Measurements from ENCODE around the gene TCHP. TPM values are rescaled to one million over a fixed set of nuclear protein-coding genes. Genes with fewer than 3 reads are reported as not detected.

Gene TCHP
- total and polyA plus RNA-seq, 2 of the 13 experiments (the other 11 are each of a cell fraction or from before 2014, with no cell fraction given), result 6.7 to 12.2 TPM

DNA sequence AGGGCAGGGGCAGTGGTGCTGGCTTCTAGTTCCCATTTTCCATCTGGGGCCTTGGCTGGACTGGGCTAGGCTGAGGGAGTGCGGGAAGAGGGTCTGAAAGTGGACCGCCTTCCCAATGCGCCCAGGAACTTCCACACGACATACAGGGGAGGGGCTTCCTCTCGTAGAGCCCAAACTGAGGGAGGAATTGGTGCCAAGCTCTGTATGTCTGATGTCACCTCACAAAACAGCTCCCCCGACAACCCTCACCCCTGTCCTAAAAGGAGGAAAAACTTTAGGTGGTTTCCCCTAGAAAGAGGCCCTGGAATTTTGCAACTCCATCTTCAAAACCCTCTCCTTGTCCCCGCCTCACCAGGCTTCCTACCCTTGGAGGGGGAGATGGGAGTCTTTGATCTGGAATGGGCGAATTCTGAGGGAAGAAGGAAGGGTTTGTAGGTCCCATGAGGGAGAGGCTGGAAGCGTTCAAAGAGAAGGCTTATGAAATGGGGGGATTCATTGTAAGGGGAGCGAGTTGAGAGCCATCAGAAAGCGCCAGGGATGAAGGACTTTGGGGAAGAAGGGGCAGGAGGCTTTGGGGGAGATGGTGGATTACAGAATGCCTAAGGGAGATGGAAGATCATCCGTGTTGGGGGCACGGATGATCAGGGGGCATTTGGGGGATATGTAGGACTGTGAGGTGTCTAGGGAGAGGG, 20.6 kb upstream of the TCHP start:
- WGBS (ENCODE audit: low lambda C conversion rate), result under 1% methylated on average over 8 of the region's 13 CpGs
- ATAC-seq (peak; percentile 14; the same call in 2 of the 3 replicates), FAIRE-seq (no peak), DNase-seq (ENCODE audit: low spot score) (no peak)
- Histone ChIP-seq H3K4me1 (ENCODE audit: insufficient read depth, low read length) (peaks cover 64% of the 10 kb centered on the region), H3K9me3 (ENCODE audit: low read length) (no peaks in the 10 kb centered on the region), H3K36me3 (replicated peaks in 1 of 2; ENCODE audit: control insufficient read depth in 1 of 2, insufficient read depth in 2 of 2, low read length in 2 of 2) (no peaks in the 10 kb centered on the region), H2AFZ (ENCODE audit: low read length) (peak overlapping the region; percentile 46), H4K20me1 (ENCODE audit: insufficient read depth, low read length) (no peaks in the 10 kb centered on the region), H3K27ac (ENCODE audit: extremely low read length, insufficient read depth, low read length) (no peak overlapping the region), H3K4me3 (replicated peaks in 1 of 3; ENCODE audit: insufficient read depth in 1 of 3, low read depth in 2 of 3, low read length in 3 of 3) (peak overlapping the region; percentile 70 to 92 (median 80)), H3K4me2 (ENCODE audit: low read depth, low read length) (peak overlapping the region; percentile 98), H3K27me3 (ENCODE audit: control insufficient read depth in 1 of 2, insufficient read depth in 2 of 2, low read length in 2 of 2) (peaks cover 0 to 9% of the 10 kb centered on the region in 2 experiments; a peak in 2 of 5 replicates), H3K9ac (ENCODE audit: insufficient read depth, low read depth, low read length) (peak overlapping the region; percentile 75), H3K79me2 (ENCODE audit: insufficient read depth, low read length) (peaks cover 7% of the 10 kb centered on the region)
- intact Hi-C loops (cut with micrococcal nuclease; ENCODE audit: unreplicated experiment) (loop anchor here (1.0 kb wide), 1 partner anchor 26 kb away; no protein-coding TSS in a partner anchor), in situ Hi-C loops (cut with HindIII; ENCODE audit: extremely low pct_ligation_motif_present, low pct_unique_long_range_greater_than_20kb) (loop anchor here (5.0 kb wide), 1 partner anchor 32 kb away; no protein-coding TSS in a partner anchor)
- no TSS peak for BruUV-seq (replicated peaks)
- CTCF ChIA-PET (ENCODE audit: low intra/inter-chr PET ratio, low total read pairs), result interaction anchor here (1.4 to 2.3 kb wide), 2 partner anchors 27 to 74 kb away, joined by 8 to 32 read pairs; no protein-coding TSS in a partner anchor
- POLR2A ChIA-PET, result interaction anchor here (1.6 kb wide), 1 partner anchor 15 kb away, joined by 6 read pairs; no protein-coding TSS in a partner anchor
- TF ChIP-seq, protein P1, sequence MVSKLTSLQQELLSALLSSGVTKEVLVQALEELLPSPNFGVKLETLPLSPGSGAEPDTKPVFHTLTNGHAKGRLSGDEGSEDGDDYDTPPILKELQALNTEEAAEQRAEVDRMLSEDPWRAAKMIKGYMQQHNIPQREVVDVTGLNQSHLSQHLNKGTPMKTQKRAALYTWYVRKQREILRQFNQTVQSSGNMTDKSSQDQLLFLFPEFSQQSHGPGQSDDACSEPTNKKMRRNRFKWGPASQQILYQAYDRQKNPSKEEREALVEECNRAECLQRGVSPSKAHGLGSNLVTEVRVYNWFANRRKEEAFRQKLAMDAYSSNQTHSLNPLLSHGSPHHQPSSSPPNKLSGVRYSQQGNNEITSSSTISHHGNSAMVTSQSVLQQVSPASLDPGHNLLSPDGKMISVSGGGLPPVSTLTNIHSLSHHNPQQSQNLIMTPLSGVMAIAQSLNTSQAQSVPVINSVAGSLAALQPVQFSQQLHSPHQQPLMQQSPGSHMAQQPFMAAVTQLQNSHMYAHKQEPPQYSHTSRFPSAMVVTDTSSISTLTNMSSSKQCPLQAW (CRISPR knock-in tag; IDR thresholded peaks at IDR 0.05), result no peak
- peak; percentile 34; the same call in 1 of the 2 replicates for TF ChIP-seq ZNF441 (CRISPR knock-in tag; IDR thresholded peaks at IDR 0.05; ENCODE audit: borderline replicate concordance)
- no peak for TF ChIP-seq SNRNP70 (IDR thresholded peaks at IDR 0.05; ENCODE audit: low read depth, low read length)
- no peak for TF ChIP-seq ZNF773 (CRISPR knock-in tag; IDR thresholded peaks at IDR 0.05; ENCODE audit: borderline replicate concordance)
- TF ChIP-seq FOXC1 (CRISPR knock-in tag; IDR thresholded peaks at IDR 0.05; ENCODE audit: borderline replicate concordance), result no peak
- TF ChIP-seq NBN (conservative IDR thresholded peaks at IDR 0.05), result no peak
- TF ChIP-seq, protein P2, sequence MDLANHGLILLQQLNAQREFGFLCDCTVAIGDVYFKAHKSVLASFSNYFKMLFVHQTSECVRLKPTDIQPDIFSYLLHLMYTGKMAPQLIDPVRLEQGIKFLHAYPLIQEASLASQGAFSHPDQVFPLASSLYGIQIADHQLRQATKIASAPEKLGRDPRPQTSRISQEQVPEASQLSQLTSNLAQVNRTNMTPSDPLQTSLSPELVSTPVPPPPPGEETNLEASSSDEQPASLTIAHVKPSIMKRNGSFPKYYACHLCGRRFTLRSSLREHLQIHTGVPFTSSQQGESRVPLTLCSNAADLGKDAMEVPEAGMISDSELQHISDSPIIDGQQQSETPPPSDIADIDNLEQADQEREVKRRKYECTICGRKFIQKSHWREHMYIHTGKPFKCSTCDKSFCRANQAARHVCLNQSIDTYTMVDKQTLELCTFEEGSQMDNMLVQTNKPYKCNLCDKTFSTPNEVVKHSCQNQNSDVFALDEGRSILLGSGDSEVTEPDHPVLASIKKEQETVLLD (CRISPR knock-in tag; IDR thresholded peaks at IDR 0.05; ENCODE audit: low read depth), result no peak
- no peak for TF ChIP-seq SPEN (CRISPR knock-in tag; IDR thresholded peaks at IDR 0.05; ENCODE audit: low read depth)
- TF ChIP-seq, protein P3, sequence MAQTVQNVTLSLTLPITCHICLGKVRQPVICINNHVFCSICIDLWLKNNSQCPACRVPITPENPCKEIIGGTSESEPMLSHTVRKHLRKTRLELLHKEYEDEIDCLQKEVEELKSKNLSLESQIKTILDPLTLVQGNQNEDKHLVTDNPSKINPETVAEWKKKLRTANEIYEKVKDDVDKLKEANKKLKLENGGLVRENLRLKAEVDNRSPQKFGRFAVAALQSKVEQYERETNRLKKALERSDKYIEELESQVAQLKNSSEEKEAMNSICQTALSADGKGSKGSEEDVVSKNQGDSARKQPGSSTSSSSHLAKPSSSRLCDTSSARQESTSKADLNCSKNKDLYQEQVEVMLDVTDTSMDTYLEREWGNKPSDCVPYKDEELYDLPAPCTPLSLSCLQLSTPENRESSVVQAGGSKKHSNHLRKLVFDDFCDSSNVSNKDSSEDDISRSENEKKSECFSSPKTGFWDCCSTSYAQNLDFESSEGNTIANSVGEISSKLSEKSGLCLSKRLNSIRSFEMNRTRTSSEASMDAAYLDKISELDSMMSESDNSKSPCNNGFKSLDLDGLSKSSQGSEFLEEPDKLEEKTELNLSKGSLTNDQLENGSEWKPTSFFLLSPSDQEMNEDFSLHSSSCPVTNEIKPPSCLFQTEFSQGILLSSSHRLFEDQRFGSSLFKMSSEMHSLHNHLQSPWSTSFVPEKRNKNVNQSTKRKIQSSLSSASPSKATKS (CRISPR knock-in tag; IDR thresholded peaks at IDR 0.05), result no peak
- TF ChIP-seq, protein P4, sequence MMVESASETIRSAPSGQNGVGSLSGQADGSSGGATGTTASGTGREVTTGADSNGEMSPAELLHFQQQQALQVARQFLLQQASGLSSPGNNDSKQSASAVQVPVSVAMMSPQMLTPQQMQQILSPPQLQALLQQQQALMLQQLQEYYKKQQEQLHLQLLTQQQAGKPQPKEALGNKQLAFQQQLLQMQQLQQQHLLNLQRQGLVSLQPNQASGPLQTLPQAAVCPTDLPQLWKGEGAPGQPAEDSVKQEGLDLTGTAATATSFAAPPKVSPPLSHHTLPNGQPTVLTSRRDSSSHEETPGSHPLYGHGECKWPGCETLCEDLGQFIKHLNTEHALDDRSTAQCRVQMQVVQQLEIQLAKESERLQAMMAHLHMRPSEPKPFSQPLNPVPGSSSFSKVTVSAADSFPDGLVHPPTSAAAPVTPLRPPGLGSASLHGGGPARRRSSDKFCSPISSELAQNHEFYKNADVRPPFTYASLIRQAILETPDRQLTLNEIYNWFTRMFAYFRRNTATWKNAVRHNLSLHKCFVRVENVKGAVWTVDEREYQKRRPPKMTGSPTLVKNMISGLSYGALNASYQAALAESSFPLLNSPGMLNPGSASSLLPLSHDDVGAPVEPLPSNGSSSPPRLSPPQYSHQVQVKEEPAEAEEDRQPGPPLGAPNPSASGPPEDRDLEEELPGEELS (CRISPR knock-in tag; IDR thresholded peaks at IDR 0.05), result no peak
- no peak for TF ChIP-seq ZNF556 (CRISPR knock-in tag; IDR thresholded peaks at IDR 0.05; ENCODE audit: borderline replicate concordance)
- no peak for TF ChIP-seq HES4 (CRISPR knock-in tag; IDR thresholded peaks at IDR 0.05; ENCODE audit: borderline replicate concordance)
- TF ChIP-seq, protein P5, sequence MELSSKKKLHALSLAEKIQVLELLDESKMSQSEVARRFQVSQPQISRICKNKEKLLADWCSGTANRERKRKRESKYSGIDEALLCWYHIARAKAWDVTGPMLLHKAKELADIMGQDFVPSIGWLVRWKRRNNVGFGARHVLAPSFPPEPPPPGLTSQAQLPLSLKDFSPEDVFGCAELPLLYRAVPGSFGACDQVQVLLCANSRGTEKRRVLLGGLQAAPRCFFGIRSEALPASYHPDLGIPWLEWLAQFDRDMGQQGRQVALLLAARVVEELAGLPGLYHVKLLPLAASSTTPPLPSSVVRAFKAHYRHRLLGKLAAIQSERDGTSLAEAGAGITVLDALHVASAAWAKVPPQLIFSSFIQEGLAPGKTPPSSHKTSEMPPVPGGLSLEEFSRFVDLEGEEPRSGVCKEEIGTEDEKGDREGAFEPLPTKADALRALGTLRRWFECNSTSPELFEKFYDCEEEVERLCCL (CRISPR knock-in tag; IDR thresholded peaks at IDR 0.05; ENCODE audit: borderline replicate concordance), result no peak

Data from HepG2 (cell line).